GDM1 (cell line): Measurements from ENCODE around the gene VWA7.

ENCODE experiments used
- DNase-seq: peaks from one replicate; lab custom pipeline; 2025; lab: John Stamatoyannopoulos, UW

The VWA7 gene

GRCh38 chr6:31778193-31778592, 1.1 kb upstream of the VWA7 start:
- DNase-seq: no peak

DNA sequence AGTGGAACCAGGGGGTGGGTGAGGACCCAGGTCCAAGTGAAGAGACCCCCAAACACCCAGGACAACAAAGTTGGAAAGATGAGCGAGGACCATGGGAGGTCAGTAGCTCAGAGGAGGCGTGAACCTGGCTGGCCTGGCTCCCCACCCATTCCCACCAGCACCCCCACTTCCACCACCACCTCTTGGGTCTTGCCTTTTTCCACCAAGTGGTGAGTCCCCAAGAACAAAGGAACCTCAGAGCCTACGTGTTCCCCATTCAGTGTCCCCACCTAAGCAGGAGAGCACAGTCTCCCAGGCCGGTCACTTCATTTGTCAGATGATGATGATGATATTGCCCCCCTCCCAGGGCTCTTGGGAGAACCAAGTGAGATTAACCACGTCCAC, 531 bp upstream of the VWA7 start:
- no peak for DNase-seq

GRCh38 chr6:31776485-31776988, 591 bp downstream of the VWA7 start:
- no peak for DNase-seq

GRCh38 chr6:31775633-31776484, 1.3 kb downstream of the VWA7 start:
- DNase-seq: no peak

- DNase-seq: no peak
Observed at GRCh38 chr6:31775184-31775583, 1.9 kb downstream of the VWA7 start.

DNA sequence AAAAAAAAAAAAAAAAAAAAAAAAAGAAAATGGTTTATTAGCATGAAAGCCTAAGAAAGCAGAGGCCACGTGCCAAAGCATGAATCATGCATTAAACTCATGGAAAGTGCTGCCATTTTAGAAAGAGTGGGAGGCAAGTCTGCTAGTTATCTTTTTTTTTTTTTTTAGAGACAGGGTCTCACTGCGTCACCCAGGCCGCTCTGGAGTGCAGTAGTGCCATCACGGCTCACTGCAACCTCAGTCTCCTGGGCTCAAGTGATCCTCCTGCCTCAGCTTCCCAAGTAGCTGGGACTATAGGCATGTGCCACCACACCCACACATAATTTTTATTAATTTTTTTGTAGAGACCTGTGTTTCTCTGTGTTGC, 5.2 kb downstream of the VWA7 start:
- no peak for DNase-seq

- no peak for DNase-seq
Observed at GRCh38 chr6:31770860-31771259, 6.3 kb downstream of the VWA7 start.

- DNase-seq: peak; percentile 85
Observed at GRCh38 chr6:31769684-31770371, 7.3 kb downstream of the VWA7 start.

- DNase-seq: no peak
Observed at GRCh38 chr6:31768363-31769257, 8.5 kb downstream of the VWA7 start.

DNA sequence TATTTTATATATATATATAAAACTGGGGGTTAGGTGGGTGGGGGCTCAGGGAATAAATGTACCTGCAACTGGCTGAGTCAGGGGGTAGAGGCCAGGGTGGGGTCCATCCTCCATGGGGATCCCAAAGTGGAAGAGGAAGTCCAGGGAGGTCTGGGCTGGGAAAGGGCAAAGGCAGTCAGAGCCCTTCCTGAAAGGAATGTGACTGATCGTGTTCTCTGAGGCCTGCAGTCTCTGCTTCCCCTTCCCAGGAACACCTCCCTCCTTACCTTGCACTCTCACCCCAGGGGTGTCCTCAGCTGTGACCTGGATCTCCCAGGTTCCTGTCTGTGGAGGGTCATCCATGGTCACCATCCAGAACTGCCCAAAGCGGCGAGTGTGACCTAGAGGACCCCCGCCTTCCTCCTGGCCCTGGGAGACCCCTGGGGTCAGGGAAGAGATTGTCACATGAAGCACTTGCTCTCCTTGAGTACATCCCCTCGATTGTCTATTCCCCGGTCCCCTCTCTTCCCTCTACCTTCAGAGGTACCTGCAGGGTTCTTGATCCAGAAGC, 10.0 kb downstream of the VWA7 start:
- no peak for DNase-seq

DNA sequence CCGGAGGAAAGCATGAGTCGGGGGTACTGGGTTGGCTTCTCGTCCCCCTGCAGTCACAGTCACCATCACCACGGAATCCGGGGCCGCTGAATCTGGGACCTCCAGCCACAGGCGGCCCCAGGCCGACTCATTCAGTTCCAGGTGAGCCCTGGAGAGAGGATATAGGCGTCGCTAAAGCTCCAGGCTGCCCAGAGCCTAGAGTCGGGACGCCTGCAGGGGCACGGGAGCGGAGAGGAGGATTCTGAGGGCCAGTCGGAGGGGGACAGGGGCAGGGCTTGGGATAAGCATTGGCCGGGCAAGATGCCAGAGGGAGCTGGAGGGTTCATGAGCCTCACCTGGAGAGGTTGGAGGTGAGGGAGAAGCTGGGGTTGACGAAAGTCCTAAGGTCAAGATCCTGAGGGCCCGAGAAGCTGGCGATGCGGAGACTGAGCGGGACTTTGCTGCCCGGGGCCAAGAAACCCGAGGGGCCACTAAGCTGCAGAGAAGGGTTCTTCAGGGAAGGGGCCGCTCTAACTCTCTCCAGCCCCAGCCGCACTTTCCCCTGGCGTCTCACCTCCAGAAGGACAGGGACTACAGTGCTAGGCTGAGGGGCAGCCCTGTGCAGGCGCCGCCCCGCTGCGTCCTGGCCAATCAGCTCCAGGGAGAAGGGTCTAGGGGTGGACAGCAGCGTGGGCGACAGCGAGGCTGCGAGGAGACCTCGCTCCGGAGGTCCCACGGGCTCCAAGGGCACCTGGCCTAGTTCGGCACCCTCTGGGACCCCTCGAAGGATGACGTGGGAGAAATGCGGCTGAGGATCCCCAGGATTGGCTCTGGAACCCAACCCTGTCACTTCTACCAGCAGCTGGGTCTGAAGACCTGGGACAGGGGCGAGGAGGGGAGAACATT, 11.0 kb downstream of the VWA7 start:
- DNase-seq: no peak

DNA sequence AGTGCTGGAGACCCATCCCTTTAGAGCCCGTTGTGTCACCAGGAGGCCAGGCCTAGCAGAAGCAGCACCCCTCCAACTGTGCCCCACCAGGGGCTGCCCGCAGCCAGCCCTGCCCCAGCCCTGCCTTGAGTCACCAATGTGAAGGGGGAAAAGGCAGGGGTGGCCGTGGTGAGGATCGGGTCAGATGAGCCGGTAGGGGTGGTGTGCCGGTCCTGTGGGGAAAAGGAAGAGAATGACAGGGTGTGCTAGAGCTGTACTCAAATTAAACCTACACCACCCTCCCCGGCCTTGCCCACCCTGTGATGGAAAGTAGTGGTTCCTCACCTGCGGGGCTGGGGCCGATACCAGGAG, 11.6 kb downstream of the VWA7 start:
- DNase-seq: no peak

DNA sequence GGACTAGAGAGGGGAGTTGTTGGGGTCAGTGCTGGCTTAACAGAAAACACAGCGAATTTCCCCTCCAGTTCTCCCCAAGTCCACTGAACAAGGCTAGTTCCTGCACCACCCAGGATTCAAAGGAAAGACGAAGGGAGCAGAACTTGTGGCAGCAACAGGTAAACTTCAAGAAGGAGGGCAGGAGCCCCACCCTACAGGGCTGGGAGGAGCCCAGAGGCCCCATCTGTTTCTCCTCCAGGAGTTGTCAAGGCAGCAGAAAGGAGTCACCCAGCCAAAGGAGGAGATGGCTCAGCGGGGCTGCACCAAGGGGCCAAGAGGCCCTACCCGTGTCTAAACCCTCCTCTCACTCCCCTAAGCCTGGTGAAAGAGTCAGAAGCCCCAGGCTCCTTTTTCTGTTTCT, 12.9 kb downstream of the VWA7 start:
- DNase-seq: no peak

DNA sequence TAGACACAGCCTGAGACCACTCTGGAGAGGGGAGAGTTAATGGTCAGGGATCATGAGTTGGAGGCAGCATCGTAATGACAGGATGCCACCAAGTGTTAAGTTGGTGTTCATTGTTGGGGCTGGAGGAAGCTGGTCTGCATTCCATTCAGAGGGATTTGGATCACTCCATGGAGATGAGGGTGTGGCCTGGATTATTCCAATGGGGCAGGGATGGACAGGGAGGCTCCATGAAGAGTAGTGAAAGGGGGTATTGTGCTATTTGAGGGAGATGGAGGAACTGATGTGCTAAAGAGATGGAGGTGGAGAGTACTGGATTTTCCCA, 13.5 kb downstream of the VWA7 start:
- DNase-seq: no peak

- no peak for DNase-seq
Observed at GRCh38 chr6:31762878-31763618, 14.1 kb downstream of the VWA7 start.

- DNase-seq: no peak
Observed at GRCh38 chr6:31762356-31762755, 14.8 kb downstream of the VWA7 start, which contains the start of gene SAPCD1. SAPCD1 (plus strand) TSS chr6:31762656; CDS start chr6:31763055, 399 bp downstream.

DNA sequence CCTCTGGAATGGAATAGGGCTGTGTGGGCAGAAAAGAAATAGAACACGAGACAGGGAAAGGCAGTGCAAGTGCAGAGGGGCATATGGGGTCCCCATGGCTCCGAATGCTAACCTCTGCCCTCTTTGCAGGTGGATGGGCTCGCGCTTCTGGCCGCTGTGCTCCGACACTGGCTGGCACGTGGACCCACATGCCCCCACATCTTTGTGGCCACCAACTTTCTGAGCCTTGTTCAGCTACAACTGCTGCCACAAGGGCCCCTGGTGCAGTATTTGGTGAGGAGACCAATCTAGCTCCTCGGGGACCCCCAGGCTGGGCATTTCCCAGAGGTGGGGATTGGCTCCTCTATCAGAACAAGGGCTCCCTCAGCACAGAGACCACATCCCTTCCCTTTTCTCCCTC, 15.8 kb downstream of the VWA7 start:
- no peak for DNase-seq

DNA sequence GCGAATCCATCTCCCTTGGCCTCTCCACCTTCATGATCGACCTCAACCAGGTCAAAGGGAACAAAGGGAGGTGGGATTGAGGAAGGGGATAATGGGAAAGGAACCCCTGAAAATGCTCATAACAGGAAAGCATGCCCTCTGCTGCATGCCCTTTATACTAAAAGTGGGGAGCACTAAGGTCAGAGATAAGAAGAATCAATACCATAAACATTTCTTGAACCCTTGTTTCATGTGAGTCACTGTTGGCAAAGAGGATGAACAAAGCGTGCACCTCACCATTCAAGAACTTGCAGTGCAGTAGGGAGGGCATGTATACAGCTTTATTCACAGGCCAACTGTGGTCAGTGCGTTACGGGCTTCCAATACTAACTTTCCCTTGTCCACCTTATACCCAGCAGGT, 16.3 kb downstream of the VWA7 start:
- no peak for DNase-seq

DNA sequence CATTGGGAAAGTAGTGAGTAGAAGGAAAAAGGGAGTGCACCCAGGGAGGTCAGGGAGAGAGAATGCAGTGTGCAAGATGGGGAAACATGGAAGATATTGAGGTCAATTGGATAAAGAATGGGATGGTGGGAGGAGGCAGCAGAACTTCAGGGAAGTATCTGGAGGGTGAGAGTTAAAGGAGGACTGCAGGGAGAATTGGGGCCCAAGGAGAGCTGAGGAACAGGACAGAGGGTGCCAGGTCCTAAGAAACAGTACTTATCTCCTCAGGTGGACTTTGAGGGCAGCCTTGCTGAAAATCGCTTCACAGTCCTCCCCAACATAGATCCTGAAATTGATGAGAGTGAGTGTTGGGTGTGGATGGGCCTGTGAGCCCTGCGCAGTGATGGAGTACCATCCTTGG, 18.8 kb downstream of the VWA7 start:
- no peak for DNase-seq

DNA sequence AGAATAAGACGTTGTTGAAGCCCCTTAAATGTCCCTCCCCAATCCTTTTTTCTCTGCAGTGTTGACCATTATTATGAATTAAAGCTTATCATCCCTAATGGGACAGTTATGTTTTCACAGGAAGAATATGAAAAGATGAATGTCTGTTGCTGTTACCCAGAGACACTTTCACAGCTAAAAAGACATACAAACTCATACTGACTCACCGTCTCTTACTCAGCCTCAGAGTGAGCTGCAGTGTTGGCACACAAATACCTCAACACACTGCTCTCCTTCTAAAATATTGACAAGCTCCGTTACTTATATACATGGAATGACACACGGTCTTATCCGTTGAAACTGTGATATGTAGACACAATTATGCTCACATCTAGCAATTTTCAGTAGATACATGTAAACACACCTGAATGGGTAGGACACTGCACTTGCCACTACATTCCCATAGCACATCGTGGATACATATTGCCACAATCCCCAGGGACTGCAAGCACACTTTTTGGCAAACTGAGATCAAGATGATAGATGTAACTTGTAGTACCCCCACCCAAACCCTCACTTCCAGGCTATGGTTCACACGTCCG, 24.3 kb downstream of the VWA7 start:
- no peak for DNase-seq
